ENCODE results near the gene ACTR2. TPM values are rescaled to one million over a fixed set of nuclear protein-coding genes. Genes with fewer than 3 reads are reported as not detected.

Gene ACTR2
- total and polyA plus RNA-seq, 3 donors from 2014 or later, result 49.2 to 80.1 (median 56.6) TPM

GRCh38 chr2:65265671-65266045 is 38.0 kb downstream of the ACTR2 start:
- no peaks in the 10 kb centered on the region for H3K36me3 ChIP-seq (ENCODE audit: low read depth, missing control alignments)
- TF ChIP-seq POLR2A (IDR thresholded peaks at IDR 0.05), result no peak
- TF ChIP-seq CTCF (IDR thresholded peaks at IDR 0.05), result no peak
- intact Hi-C loops (cut with DNase I; ENCODE audit: low total_unique reads), result no loop called here

DNA sequence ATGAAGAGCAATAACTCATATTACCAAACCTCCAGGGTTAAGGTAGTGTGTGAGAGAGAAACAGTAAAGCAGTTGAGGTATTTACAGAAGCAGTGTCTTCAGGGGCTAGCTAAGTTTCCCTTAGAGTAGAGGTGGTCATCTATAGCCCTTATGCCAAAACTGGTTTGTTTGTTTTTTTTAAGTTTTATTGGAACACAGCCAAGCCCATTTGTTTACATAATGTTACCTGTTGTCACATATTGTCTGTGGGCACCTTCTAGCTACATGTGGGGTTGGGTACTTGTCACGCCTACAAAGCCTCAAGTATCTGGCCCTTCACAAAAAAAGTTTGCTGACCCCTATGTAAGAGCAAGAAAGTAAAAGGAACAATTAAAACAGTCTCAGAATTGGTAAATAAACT is 39.4 kb downstream of the ACTR2 start:
- no peaks in the 10 kb centered on the region for H3K27me3 ChIP-seq
- no peak for DNase-seq
- H3K4me3 ChIP-seq, result no peak overlapping the region
- H3K36me3 ChIP-seq (ENCODE audit: low read depth, missing control alignments), result no peaks in the 10 kb centered on the region
- intact Hi-C loops (cut with DNase I; ENCODE audit: low total_unique reads), result no loop called here
- H3K9me3 ChIP-seq, result no peaks in the 10 kb centered on the region
- no peaks in the 10 kb centered on the region for H3K4me1 ChIP-seq
- TF ChIP-seq CTCF (IDR thresholded peaks at IDR 0.05) (no peak), POLR2A (IDR thresholded peaks at IDR 0.05) (no peak)
- 97 to 100% methylated on average over 1 of the region's 1 CpG for WGBS, 2 donors
- H3K27ac ChIP-seq, result no peak overlapping the region

More at GRCh38 chr2:65265671-65266045, 38.0 kb downstream of the ACTR2 start:
- H3K4me3 ChIP-seq, result no peak overlapping the region
- no peaks in the 10 kb centered on the region for H3K27me3 ChIP-seq
- no peak for DNase-seq
- H3K27ac ChIP-seq, result no peak overlapping the region
- no peaks in the 10 kb centered on the region for H3K9me3 ChIP-seq
- H3K4me1 ChIP-seq, result no peaks in the 10 kb centered on the region

DNA sequence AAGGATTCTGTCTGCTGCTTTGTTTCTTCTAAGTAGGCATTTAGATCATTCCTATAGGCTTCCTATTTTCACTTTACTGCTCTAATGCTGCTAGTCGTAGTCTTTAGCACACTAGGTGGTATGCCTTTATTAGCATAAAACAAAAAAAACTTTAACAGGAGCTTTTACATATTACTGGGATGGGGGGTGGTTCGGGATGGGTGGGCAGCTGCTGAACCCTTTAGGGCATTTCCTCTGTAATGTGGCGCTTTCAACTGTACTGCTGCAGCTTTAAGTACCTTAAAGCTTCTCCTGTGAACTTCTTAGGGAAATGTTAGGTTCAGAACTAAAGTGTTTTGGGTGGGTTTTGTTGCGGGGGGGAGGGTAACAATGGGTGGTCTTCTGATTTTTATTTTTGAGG is 41.3 kb downstream of the ACTR2 start:
- intact Hi-C loops (cut with DNase I; ENCODE audit: low total_unique reads), result no loop called here

GRCh38 chr2:65273344-65273743 is 45.7 kb downstream of the ACTR2 start:
- peaks cover 7% of the 10 kb centered on the region for H3K4me1 ChIP-seq
- WGBS, 2 donors, result 89 to 97% methylated on average over 8 of the region's 8 CpGs
- no peak for DNase-seq
- no peak for TF ChIP-seq CTCF (IDR thresholded peaks at IDR 0.05)
- TF ChIP-seq POLR2A (IDR thresholded peaks at IDR 0.05), result no peak
- intact Hi-C loops (cut with DNase I; ENCODE audit: low total_unique reads), result no loop called here
- no peaks in the 10 kb centered on the region for H3K9me3 ChIP-seq
- H3K27me3 ChIP-seq, result no peaks in the 10 kb centered on the region
- no peaks in the 10 kb centered on the region for H3K36me3 ChIP-seq (ENCODE audit: low read depth, missing control alignments)
- H3K27ac ChIP-seq, result no peak overlapping the region
- no peak overlapping the region for H3K4me3 ChIP-seq

More for the DNA sequence above, 41.3 kb downstream of the ACTR2 start:
- no peak for TF ChIP-seq POLR2A (IDR thresholded peaks at IDR 0.05)
- TF ChIP-seq CTCF (IDR thresholded peaks at IDR 0.05), result no peak
- Histone ChIP-seq H3K27ac (no peak overlapping the region), H3K27me3 (no peaks in the 10 kb centered on the region), H3K4me1 (no peaks in the 10 kb centered on the region), H3K4me3 (no peak overlapping the region), H3K9me3 (no peaks in the 10 kb centered on the region), H3K36me3 (ENCODE audit: low read depth, missing control alignments) (no peaks in the 10 kb centered on the region)
- WGBS, 2 donors, result 79 to 87% methylated on average over 4 of the region's 4 CpGs
- DNase-seq, result no peak

- H3K27me3 ChIP-seq, result no peaks in the 10 kb centered on the region
- H3K4me3 ChIP-seq, result no peak overlapping the region
- no peak overlapping the region for H3K27ac ChIP-seq
- no peak for DNase-seq
- 60% methylated on average over 4 of the region's 4 CpGs for WGBS, 2 donors
- TF ChIP-seq POLR2A (IDR thresholded peaks at IDR 0.05), result no peak
- TF ChIP-seq CTCF (IDR thresholded peaks at IDR 0.05), result no peak
- H3K4me1 ChIP-seq, result peaks cover 17% of the 10 kb centered on the region
- no peaks in the 10 kb centered on the region for H3K36me3 ChIP-seq (ENCODE audit: low read depth, missing control alignments)
- intact Hi-C loops (cut with DNase I; ENCODE audit: low total_unique reads), result no loop called here
- H3K9me3 ChIP-seq, result no peaks in the 10 kb centered on the region
These were observed 47.7 kb downstream of the ACTR2 start for GRCh38 chr2:65275141-65275915.
